Transverse colon (tissue), 4 donors: ENCODE data around the gene PARVA.

Experiments
- POLR2AphosphoS5 ChIP-seq, 3 donors: sonication (generic); formaldehyde crosslinking; IDR thresholded peaks; one replicate each; pipeline ENCODE4 v1.6.1; 2016; ENCODE audit warnings: antibody characterized with exemption in 3 of 3
- TF ChIP-seq, protein P1 (sequence below), 5 experiments: fragments of 200-600 bp in 3 of 5; fragments of 450-650 bp in 2 of 5; sonication (generic) in 3 of 5; IDR thresholded peaks; 1 replicate in 2 of 5; 2 replicates in 3 of 5; pipeline ENCODE4 v1.5.1; 2016 to 2017; ENCODE audit warnings: antibody characterized with exemption in 5 of 5, inconsistent platforms in 3 of 5, mild to moderate bottlenecking in 2 of 5, moderate library complexity in 1 of 5

DNA sequence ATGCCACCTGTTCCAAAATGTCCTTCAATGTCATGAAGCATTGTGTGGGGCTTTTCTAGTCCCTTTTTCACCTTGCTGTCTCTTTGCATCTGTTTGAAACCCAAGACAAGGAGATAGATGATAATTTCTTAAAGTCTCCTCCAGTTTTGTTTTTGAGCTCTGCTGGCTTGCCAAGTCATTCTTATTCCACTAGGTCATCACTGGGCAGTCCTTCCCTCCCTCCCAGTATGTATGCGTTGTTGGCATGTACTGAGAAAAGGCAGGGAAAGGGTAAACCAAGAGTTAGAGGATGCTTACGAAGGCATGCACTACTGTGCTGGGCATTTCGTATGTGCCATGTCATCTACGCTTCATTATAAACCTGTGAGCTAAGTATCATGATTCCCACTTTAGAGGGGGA lies 78.6 kb downstream of the PARVA start:
- no peak for TF ChIP-seq POLR2AphosphoS5 (IDR thresholded peaks at IDR 0.05)
- TF ChIP-seq, protein P1, sequence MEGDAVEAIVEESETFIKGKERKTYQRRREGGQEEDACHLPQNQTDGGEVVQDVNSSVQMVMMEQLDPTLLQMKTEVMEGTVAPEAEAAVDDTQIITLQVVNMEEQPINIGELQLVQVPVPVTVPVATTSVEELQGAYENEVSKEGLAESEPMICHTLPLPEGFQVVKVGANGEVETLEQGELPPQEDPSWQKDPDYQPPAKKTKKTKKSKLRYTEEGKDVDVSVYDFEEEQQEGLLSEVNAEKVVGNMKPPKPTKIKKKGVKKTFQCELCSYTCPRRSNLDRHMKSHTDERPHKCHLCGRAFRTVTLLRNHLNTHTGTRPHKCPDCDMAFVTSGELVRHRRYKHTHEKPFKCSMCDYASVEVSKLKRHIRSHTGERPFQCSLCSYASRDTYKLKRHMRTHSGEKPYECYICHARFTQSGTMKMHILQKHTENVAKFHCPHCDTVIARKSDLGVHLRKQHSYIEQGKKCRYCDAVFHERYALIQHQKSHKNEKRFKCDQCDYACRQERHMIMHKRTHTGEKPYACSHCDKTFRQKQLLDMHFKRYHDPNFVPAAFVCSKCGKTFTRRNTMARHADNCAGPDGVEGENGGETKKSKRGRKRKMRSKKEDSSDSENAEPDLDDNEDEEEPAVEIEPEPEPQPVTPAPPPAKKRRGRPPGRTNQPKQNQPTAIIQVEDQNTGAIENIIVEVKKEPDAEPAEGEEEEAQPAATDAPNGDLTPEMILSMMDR (IDR thresholded peaks at IDR 0.05), result no peak
